DMS53 treated with DMSO at 0.1 percent for 48 hours (cell line): Measurements from ENCODE around the gene FHOD3.
A peak's percentile ranks its signal among the peaks of the same experiment; 100 is the strongest.

Source experiments
- DNase-seq: peaks from one replicate; lab custom pipeline; 2025; ENCODE audit not compliant: unreplicated experiment; lab: John Stamatoyannopoulos, UW

FHOD3 gene

DNA sequence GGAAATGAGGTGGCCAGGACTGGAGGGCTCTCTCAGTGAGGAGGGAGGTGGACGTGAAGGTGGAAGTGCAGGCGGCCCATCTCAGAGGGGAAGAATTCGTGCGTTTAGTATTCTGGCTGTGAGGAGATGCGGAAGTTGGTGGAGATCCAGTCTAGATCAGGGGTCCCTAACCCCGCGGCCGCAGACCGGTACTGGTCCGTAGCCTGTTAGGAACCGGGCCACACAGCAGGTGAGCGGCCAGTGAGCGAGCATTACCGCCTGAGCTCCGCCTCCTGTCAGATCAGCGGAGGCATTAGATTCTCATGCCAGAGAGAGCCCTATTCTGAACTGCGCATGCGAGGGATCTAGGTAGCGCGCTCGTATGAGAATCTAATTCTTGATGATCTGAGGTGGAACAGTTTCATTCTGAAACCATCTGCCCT is 1.6 kb upstream of the FHOD3 start:
- peak; percentile 67 for DNase-seq

DNA sequence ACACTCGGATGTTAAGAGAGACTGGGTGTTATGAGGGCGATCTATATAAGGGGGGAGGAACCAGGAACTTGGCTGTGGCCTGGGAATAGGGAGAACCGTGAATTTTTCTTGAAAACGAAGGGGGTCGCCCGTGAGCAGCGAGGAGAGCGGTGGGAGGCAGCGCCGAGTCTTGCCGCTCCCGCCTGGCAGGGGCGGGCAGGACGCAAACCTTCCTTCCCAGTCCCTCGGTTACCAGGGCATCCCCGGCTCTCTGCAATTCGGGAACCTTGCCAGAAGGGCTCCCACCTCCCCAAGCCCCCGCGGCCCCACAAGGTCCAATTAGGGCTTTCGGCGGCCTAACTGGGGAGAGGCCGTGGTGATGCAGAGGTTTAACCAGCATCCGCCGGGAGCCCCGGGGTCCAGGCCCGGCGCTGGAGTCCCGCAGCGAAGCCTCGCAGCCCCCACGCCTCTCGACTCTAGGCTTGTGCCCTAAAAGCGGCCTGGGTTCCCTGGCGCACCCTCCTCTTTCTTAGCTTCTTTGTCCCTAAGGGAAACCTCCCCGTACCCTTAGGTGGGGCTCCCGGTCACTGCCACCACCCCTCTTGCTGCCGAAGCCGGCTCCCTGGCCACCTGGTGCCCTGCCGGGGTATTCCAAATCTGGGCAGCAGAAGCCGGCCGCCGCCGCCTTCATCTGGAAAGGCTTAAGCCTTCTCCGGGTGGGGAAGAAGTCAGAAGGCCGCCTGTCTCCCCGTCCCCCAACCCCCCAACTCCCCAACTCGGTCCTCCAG is 680 bp upstream of the FHOD3 start:
- DNase-seq = peak; percentile 85

DNA sequence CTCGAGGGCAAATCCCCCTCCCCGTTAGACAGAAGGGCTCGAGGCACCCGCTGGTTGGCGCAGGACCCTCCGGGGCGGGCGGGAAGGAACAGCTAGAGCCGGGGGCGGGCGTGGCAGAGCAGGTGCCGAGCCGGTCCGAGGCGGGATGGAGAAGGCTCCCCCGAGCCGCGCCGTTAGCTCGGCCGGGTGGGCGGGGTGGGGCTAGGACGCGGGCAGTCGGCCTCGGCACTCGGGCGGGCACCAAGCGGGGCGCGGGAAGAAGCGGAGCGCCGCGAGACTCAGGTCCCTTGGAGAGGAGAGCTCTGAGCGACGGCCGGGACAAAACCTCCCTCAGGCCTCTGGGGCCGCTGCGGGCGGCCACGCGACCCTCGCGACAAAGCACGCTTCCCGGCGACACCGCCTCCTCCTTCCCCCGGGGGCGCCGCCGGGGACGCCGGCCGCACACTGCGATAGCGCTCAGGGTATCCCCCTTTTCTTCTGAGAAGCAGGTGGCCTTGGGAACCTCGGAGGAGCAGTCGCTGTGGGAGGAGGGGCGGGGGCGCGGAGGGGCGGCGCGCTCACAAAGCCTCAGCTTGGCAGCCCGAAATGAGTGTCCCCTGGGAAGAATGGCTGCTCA is 721 bp downstream of the FHOD3 start:
- no peak for DNase-seq

DNA sequence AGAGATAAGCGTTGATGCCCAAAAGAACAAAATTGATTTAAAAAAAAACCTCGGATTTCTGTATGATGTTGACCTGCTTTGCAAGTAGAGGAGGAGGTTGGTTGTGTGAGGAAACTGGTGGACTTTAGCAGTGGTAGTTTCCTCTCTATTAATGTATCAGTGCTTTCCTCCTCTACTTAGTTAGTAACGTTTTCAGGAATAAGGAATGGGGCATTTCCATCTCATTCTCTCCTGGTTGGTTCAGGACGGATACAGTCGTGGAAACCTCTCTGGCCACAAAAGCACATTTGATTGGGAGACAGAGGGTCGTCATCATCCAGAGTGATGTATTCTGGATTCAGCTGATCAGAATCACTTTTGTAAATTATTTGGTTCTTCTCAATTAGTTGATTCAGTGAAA is 1.5 kb downstream of the FHOD3 start:
- no peak for DNase-seq

DNA sequence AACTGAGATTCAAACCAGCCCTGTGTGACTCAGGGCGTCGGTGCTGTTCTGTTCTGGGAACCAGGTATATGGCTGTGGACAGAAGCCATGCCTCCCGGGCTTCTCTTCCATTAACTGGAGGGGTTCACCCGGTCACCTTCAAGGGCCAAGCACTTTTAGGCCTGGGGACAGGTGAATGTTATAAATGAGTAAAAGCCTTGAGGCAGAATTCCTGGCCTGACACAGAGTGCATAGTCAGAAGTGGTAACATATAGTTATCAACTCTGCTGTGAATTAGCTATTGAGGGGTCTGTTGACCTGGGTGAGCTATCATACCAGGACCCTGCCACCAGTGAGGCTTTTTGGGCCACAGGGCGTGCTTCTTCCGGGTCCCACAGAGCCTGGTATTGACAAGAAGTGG is 2.7 kb downstream of the FHOD3 start:
- no peak for DNase-seq

DNA sequence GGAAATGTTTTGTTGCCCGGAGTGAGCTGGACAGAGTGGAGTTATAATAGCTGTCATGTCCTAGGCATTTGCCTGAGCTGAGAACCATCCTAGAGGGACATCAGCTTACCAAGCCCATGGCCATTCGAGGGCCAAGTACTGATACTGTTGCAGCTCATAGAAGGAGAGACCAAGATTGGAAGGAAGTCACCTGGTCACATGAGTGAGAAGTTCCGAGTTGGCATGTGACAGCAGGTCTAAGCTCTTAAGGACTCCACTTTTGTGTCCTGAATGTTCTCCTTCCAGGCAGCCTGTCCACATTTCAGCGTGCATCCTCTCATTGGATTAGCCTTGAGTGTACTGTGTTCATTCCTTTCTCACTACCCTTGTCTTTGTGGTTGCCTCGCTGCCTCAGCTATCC is 4.4 kb downstream of the FHOD3 start:
- DNase-seq = no peak

DNA sequence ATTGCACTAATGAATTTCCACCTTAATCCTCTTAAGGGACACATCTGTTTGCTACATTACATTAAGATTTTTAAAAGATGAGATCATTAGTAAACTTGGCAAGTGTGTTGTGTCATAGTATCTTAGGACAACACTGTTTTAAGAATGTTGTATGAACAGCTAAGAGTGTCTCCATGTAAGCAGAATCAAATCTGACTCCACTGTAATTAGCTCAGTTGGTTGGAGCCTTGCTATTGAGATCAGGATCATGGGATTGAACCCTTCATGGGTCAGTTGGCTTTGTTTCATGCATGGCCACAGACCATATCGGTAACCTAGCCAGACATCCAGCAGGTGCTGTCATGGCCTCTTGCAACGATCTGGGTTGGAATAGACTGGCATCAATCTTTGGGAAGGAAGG is 5.2 kb downstream of the FHOD3 start:
- DNase-seq = no peak

DNA sequence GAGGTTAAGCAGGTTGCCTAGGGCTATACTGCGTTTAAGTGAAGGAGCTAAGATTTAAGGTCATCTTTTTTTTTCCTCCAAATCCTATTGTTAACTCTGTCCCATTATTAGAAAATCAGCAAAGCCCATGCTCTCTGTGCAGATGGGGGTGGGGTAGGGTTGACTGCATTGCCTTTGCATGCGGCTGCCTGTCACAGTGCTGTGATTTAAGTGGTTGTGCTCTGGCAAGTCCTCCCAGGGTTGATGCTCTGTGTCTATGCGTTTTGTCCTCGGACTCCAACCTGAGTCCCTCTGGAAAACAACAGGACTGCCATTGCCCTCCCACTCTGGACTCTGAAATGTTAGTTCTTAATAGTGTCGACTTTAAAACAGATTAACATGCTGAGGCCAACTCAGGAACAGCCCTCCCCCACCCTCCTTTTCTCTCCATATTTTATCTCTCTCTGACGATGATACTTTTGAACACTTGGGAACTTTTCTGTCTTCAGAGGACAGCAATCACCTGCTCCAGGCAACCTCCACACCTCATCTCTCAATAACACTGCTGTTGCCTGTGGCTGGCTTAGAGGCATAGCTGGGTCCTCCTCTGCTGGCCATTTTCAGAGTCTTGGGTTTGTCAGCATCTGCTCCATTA is 5.8 kb downstream of the FHOD3 start:
- no peak for DNase-seq

DNA sequence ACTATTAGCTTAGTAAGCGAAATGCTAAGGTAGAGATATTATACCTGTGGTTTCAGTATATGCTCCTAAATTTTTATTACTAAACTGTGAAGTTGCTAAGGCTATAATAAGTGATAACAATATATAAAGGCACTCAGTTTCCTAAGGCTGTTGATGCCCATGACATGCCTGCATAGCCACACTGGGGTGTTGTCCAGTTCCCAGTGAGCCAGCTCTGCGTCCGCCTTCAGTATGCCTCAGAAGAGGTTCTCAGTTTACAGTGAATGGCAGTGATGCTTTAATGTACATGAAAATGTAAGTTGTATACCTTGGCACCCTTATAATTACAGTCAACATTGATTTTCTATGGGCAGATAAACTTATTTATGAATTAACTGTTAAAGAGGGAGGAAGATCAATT is 7.2 kb downstream of the FHOD3 start:
- no peak for DNase-seq

DNA sequence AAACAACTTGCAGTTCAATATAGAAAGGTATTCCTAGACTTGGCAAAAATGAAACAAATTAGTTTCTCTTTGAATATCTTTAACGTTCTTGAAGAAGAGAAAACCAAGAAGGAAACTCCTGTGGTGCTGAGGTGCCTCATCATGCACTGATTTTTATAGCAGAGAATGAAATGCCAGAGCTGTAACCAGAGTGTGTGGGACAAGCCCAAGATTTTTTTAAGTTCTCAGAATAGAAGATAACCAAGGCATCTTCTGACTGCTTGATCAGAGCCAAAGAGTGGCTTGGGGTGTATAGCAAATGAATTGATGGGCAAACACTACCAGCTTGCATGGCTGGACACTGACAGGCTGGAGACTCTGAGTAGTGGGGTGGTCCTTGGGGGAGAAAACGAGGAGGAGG is 7.9 kb downstream of the FHOD3 start:
- DNase-seq = no peak

DNA sequence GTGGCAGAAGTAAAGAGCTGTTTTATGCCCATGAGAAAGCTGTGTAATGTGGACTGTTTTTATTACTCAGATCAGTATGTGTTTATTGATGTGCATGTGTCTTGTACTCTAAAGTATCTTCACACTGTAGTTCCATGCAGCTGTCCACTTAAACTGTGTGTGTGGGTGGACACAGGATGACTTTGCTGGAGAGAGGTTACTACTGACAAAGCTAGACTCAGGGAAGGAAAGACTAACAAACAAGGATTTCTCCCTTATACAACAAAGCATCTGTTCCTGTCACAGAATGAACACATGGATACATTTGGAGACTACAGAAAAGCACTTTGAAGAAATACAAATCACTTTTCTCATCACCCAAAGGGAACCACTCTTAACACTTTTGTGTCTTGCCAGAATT is 10.0 kb downstream of the FHOD3 start:
- no peak for DNase-seq

DNA sequence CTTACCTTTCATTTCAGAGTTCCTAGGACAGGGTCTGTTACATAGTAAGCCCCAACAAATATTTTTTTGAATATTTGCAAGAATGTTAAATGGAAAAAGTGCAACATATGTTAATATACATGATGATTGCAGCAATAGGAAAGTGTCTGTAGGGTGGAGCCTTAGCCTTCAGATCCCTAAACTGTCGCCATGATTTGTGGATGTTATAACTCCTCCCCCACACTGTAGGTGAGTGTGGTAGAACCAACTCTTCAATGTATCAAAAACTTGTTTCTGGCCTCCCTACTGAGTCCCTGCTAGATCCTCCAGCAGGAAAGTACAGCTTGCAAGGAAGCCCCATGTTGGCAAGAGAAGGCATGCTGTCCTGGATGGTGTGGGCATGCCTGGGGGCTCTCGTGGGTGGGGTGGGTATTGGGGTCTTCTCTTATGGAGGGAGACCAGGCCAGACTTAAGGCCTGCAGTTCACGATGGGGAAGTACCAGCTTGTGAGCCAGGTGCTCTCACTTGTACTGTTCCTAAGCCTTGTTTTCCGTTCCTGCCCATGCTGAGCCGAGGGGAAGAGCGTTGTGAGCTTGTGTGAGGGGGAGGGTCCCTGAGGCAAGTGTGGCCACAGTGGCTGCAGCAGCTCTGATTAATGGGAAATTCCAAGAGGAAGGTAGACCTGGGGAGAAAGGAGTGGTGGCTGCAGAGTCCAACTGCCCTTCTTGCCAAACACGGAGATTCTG is 11.4 kb downstream of the FHOD3 start:
- no peak for DNase-seq

DNA sequence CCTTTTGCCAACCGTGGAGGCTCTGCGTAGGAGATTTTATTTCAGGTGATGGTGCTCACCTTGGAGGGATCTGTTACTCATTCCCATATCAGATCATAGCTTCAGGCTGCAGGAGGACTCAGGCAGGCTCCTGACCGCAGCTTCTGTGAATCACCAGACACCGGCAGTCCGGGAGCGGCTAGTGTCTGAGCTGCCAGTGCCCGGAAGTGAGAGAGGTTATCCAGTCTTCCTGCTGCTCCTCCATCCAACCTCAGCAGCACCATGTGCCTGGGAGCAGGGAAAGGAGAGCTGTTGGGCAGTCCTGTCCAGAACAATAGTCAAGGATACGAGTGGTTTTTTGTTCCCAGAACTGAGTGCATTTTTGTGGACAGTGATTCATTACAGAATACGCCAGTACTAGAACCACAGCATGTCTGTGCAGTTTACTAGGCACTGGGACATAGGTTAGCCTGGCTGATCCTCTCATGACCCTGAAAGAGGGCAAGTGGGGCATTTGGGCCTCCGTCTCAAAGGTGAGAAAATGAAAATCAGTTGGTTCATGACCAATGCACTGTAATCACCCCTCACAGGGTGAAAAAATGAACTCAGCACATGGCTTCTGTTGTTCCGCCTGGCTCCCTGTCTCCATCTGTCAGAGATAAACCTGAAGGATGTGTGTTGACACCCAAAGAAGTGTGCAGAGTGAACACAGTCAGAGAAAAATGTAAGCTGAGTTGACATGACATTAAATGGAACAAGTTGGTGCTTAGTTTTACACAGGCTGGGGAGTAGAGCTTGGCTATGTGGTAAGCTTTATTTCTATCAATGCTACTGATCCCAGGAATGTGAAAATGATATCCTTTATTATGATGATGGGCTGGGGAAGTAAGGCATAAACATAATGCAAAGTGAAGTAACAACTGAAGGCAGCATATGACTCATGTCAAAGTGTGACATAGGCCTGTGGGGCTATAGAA is 12.2 kb downstream of the FHOD3 start:
- no peak for DNase-seq

DNA sequence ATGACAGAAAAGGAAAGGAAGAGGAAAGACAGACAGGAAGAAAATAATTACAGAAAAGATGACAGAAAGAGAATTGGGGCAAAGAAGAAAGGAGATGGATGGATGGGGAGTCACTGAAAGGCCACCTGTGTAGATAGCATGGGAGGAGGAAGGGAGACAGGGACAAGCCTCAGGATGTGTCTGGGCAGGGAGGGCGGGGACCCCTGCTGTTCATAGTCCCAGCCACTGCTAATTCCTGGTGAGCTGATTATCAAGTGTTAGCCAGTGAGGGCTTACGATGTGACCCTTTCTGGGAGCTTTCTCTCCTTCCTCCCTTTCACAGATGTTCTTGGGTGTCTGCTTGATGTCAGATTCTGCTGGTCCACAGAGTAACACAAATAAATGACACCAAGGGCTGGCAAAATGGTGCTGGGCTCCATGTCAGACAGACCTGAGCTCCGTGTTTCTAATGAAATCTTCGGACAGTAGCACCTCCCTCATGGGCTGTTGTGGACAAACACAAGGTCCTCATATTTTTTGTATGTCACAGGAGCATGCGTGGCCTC is 13.6 kb downstream of the FHOD3 start:
- DNase-seq = no peak

DNA sequence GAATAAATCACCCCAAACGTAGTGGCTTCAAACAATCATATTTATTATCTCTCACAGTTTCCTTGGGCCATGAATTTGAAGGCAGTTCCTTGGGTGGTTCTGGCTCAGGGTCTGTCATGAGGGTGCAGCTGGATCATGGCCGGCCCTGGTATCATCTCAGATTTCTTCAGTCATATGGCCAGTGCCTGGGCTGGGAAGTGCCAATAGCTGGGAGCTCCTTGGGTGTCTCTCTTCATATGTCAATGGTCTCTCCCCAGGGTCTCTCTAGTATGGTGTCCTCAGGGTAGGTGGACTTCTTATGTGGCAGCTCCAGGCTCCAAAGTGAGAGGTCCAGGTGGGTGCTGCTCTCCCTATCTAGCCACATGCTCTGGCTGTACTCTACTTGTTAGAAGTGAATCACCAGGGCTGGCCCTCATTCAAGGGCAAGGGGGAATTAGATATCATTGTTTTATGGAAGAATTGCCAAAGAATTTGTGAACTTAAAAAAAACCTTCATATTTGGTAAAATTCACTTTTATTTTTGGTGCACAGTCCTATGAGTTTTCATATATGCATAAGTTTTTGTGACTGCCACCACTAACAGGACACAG is 15.4 kb downstream of the FHOD3 start:
- no peak for DNase-seq

DNA sequence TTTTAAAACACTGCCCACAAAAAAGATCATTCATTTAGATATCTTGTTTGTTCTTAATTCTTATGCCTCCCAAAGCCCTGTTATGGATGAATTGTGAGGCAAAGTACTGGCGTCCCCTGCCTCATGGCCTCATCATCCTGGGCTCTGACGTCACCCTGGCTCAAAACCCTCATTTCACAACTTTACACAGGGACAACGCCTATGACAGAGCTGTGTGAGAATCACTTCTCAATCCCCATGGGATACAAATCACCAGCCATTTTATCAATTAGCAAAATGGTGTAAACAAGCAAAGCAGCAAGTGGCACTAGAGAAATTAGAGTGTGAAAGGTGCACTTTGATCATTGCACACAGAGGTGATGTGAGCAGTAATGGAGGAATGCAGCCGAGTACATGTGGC is 16.6 kb downstream of the FHOD3 start:
- DNase-seq = no peak

DNA sequence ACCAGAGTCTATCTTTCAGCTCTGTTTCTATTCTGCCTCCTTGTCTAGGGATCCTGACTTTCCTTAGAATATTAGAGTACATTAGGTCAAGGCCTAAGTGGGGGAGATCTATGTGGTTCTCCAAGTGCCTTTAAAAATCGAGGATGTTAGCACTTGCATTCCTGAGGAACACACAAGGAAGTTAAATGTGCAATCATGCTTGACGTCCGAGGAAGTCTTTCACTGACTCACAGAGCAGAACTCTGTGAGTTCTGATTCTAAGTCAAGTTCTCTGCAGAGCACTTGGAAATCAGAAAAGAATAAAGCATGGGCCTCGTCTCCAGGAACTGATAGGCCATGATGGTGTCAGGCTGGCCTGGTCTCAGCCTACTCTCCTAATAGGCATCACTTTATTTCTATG is 17.2 kb downstream of the FHOD3 start:
- DNase-seq = no peak

DNA sequence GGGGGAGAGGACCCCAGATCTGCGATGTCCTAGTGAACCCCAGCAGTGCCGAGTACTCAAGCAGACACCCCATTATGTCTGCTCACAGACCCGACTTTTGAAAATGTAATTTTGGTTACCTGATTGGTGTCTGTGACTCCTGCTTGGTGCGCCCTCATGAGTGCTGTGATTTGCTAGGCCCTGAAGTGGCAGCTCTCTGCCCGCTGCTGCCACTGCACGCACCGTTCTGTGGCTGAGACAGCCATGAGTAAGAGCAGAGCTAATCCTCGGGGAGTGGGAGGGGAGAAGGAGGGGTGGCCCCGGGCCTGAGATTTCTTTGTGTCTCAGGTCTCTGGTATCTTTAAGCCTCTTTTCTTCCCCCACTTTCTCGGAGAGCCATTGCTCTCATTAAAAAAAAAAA is 18.2 kb downstream of the FHOD3 start:
- DNase-seq = no peak

DNA sequence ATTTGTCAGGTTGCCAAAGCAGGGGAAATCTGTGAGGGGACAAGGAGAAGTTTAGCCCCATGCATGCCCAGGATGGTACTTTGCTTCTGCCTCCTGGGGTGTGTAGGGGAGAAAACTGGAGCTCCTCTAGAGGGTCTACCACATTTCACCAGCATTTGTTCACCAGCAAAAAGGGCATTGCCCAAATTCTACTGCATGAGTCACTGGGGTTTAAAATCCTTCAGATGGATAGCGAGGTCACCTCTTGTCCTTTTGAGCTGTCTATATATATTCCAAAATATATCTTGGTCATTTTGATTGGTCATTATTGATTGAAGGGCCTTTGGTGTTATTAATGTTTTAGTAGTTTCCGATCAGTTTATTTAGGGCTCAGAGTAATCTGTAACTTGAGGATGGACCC is 18.7 kb downstream of the FHOD3 start:
- DNase-seq = no peak
